Neural cell (in vitro differentiated cells): ENCODE data around the gene EHBP1. TPM values are rescaled to one million over a fixed set of nuclear protein-coding genes. Genes with fewer than 3 reads are reported as not detected.

Experiments
- H2AFZ ChIP-seq: fragments of 200-600, 300-800 bp; sonication (generic), shearing (Covaris generic); 2 replicates; pipeline ENCODE4 v1.6.0; 2014; ENCODE audit warnings: low read depth, mild to moderate bottlenecking, antibody characterized with exemption, low read length, moderate library complexity
- H3F3A ChIP-seq: fragments of 200-600 bp; shearing (Covaris generic); 2 replicates; pipeline ENCODE4 v1.6.1; 2016; ENCODE audit warnings: mild to moderate bottlenecking, moderate library complexity, mixed read lengths, antibody characterized with exemption, low read length; ENCODE audit not compliant: insufficient read depth, poor library complexity, severe bottlenecking
- H3K27ac ChIP-seq: fragments of 200-600, 300-800 bp; sonication (generic), shearing (Covaris generic); 2 replicates; pipeline ENCODE4 v1.5.1; 2014; ENCODE audit warnings: mild to moderate bottlenecking, low read length, moderate library complexity
- H3K27me3 ChIP-seq: fragments of 300-800, 200-600 bp; sonication (generic), shearing (Covaris generic); 2 replicates; pipeline ENCODE4 v1.6.0; 2014; ENCODE audit warnings: mild to moderate bottlenecking, low read depth, low read length, moderate library complexity; ENCODE audit not compliant: insufficient read depth
- H3K36me3 ChIP-seq: fragments of 300-800, 200-600 bp; sonication (generic), shearing (Covaris generic); 2 replicates; pipeline ENCODE4 v1.5.1; 2014; ENCODE audit warnings: mild to moderate bottlenecking, antibody characterized with exemption, low read length, moderate library complexity; ENCODE audit not compliant: insufficient read depth
- H3K4me2 ChIP-seq: fragments of 300-800, 200-600 bp; sonication (generic), shearing (Covaris generic); 2 replicates; pipeline ENCODE4 v1.6.0; 2014; ENCODE audit warnings: mild to moderate bottlenecking, low read length
- H3K4me3 ChIP-seq: fragments of 300-800, 200-600 bp; sonication (generic), shearing (Covaris generic); 2 replicates; pipeline ENCODE4 v1.5.1; 2014; ENCODE audit warnings: mild to moderate bottlenecking, low read length, moderate library complexity
- H3K79me2 ChIP-seq: fragments of 200-600 bp; shearing (Covaris generic); replicated peaks from 2 replicates; pipeline ENCODE4 v1.6.0; 2014; ENCODE audit warnings: mild to moderate bottlenecking, low read length, moderate library complexity; ENCODE audit not compliant: insufficient read depth
- H3K9ac ChIP-seq: fragments of 300-800, 200-600 bp; sonication (generic), shearing (Covaris generic); 2 replicates; pipeline ENCODE4 v1.6.1; 2016; ENCODE audit warnings: mild to moderate bottlenecking, low read length, mixed read lengths
- H3K9me2 ChIP-seq: fragments of 200-600 bp; shearing (Covaris generic); 2 replicates; pipeline ENCODE4 v1.6.1; 2016; ENCODE audit warnings: mild to moderate bottlenecking, low read length, mixed read lengths; ENCODE audit not compliant: insufficient read depth
- H3K9me3 ChIP-seq: fragments of 200-600, 300-800 bp; sonication (generic), shearing (Covaris generic); 2 replicates; pipeline ENCODE4 v1.6.1; 2016; ENCODE audit warnings: mild to moderate bottlenecking, mixed run types, low read length, moderate library complexity, mixed read lengths
- H4K20me1 ChIP-seq: fragments of 200-600 bp; shearing (Covaris generic); 2 replicates; pipeline ENCODE4 v1.6.1; 2016; ENCODE audit warnings: mild to moderate bottlenecking, mixed run types; ENCODE audit not compliant: insufficient read depth
- EP300 ChIP-seq: fragments of 450-650 bp; conservative IDR thresholded peaks from 2 replicates; pipeline ENCODE4 v1.6.1; 2014; ENCODE audit warnings: antibody characterized with exemption, mild to moderate bottlenecking, moderate library complexity; ENCODE audit not compliant: poor library complexity, severe bottlenecking
- EZH2 ChIP-seq: fragments of 200-600, 300-800 bp; shearing (Covaris generic), sonication (generic); IDR thresholded peaks from 2 replicates; pipeline ENCODE4 v1.6.1; 2014; ENCODE audit warnings: antibody characterized with exemption, low read length, borderline replicate concordance, mild to moderate bottlenecking; ENCODE audit not compliant: insufficient read depth, poor library complexity, severe bottlenecking
- MXI1 ChIP-seq: fragments of 450-650 bp; conservative IDR thresholded peaks from 2 replicates; pipeline ENCODE4 v1.6.1; 2014; ENCODE audit warnings: antibody characterized with exemption, mild to moderate bottlenecking; ENCODE audit not compliant: poor library complexity, severe bottlenecking
- POLR2AphosphoS5 ChIP-seq: IDR thresholded peaks from 2 replicates; pipeline ENCODE4 v1.6.1; 2012
- RAD21 ChIP-seq: fragments of 450-650 bp; conservative IDR thresholded peaks from 2 replicates; pipeline ENCODE4 v1.6.1; 2014; ENCODE audit warnings: antibody characterized with exemption, mild to moderate bottlenecking, moderate library complexity
- SMC3 ChIP-seq: fragments of 450-650 bp; conservative IDR thresholded peaks from 2 replicates; pipeline ENCODE4 v1.6.1; 2014; ENCODE audit warnings: antibody characterized with exemption, mild to moderate bottlenecking, moderate library complexity; ENCODE audit not compliant: poor library complexity
- TAF1 ChIP-seq: IDR thresholded peaks from 2 replicates; pipeline ENCODE4 v1.6.1; 2012; ENCODE audit warnings: low read depth
- polyA plus RNA-seq: library from polyadenylated mRNA; depleted of rRNA; stranded (reverse); fragments of >200 nt; gene quantifications from 2 replicates; pipeline ENCODE4 v1.2.3, GENCODE V29; 2014
- TF ChIP-seq, protein P1 (sequence below): IDR thresholded peaks from 2 replicates; pipeline ENCODE4 v1.6.1; 2012; ENCODE audit warnings: borderline replicate concordance
- TF ChIP-seq, protein P2 (sequence below): fragments of 450-650 bp; IDR thresholded peaks from 2 replicates; pipeline ENCODE4 v1.5.1; 2014; ENCODE audit warnings: antibody characterized with exemption, mild to moderate bottlenecking, moderate library complexity; ENCODE audit not compliant: poor library complexity, severe bottlenecking

The EHBP1 gene
- polyA plus RNA-seq, 1 donor from 2014 or later = 52.6 TPM

DNA sequence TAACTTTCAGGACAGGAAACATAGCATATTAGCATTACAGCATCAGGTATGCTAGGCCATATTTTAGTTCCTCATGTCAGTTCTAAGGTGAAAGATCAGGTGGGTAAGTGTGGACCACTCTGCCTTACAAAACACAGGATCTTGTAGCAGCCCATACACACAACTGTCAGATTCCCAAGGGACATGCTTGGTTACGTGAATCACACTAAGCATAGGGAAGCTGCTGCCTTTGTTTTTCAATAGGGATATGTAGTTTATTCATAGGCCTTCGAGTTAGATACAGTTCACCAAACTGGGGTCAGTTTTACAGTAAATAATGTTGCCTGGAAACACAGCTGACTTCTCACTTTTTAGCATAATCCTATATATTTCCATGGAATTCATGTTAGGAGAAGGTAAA is 229.0 kb downstream of the EHBP1 start:
- no peaks in the 10 kb centered on the region for H3K9me3 ChIP-seq

DNA sequence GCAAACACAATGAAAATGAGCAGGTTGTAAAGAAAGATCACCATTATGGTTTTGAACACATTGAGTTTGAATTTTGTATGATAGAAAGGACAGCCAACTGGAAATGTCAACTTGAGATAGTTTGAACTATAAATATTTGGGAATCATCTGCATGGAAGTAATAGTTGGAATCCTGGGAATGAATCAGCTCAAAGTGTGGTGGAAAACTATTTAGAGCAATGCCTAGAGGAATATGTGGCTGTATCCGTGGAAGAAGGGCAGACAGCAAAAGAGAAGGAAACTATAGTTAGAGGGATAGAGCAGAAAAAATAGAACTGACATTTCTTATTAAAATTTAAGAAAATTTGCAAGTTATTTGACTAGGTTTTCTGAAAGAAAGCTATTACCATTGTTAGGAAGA is 232.6 kb downstream of the EHBP1 start:
- Histone ChIP-seq H3K27ac (no peak overlapping the region), H3F3A (no peaks in the 10 kb centered on the region), H3K4me3 (no peak overlapping the region), H3K79me2 (no peaks in the 10 kb centered on the region), H3K9me3 (no peaks in the 10 kb centered on the region), H2AFZ (no peak overlapping the region), H4K20me1 (no peaks in the 10 kb centered on the region), H3K4me2 (no peak overlapping the region), H3K9ac (no peak overlapping the region), H3K36me3 (no peaks in the 10 kb centered on the region), H3K27me3 (no peaks in the 10 kb centered on the region), H3K9me2 (no peaks in the 10 kb centered on the region)
- TF ChIP-seq SMC3 (no peak), RAD21 (no peak), TAF1 (no peak), EZH2 (no peak), MXI1 (no peak), EP300 (no peak), POLR2AphosphoS5 (no peak)
- TF ChIP-seq, protein P1, sequence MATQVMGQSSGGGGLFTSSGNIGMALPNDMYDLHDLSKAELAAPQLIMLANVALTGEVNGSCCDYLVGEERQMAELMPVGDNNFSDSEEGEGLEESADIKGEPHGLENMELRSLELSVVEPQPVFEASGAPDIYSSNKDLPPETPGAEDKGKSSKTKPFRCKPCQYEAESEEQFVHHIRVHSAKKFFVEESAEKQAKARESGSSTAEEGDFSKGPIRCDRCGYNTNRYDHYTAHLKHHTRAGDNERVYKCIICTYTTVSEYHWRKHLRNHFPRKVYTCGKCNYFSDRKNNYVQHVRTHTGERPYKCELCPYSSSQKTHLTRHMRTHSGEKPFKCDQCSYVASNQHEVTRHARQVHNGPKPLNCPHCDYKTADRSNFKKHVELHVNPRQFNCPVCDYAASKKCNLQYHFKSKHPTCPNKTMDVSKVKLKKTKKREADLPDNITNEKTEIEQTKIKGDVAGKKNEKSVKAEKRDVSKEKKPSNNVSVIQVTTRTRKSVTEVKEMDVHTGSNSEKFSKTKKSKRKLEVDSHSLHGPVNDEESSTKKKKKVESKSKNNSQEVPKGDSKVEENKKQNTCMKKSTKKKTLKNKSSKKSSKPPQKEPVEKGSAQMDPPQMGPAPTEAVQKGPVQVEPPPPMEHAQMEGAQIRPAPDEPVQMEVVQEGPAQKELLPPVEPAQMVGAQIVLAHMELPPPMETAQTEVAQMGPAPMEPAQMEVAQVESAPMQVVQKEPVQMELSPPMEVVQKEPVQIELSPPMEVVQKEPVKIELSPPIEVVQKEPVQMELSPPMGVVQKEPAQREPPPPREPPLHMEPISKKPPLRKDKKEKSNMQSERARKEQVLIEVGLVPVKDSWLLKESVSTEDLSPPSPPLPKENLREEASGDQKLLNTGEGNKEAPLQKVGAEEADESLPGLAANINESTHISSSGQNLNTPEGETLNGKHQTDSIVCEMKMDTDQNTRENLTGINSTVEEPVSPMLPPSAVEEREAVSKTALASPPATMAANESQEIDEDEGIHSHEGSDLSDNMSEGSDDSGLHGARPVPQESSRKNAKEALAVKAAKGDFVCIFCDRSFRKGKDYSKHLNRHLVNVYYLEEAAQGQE = no peak
- TF ChIP-seq, protein P2, sequence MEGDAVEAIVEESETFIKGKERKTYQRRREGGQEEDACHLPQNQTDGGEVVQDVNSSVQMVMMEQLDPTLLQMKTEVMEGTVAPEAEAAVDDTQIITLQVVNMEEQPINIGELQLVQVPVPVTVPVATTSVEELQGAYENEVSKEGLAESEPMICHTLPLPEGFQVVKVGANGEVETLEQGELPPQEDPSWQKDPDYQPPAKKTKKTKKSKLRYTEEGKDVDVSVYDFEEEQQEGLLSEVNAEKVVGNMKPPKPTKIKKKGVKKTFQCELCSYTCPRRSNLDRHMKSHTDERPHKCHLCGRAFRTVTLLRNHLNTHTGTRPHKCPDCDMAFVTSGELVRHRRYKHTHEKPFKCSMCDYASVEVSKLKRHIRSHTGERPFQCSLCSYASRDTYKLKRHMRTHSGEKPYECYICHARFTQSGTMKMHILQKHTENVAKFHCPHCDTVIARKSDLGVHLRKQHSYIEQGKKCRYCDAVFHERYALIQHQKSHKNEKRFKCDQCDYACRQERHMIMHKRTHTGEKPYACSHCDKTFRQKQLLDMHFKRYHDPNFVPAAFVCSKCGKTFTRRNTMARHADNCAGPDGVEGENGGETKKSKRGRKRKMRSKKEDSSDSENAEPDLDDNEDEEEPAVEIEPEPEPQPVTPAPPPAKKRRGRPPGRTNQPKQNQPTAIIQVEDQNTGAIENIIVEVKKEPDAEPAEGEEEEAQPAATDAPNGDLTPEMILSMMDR = no peak

More for the DNA sequence above, 229.0 kb downstream of the EHBP1 start:
- no peak overlapping the region for H3K4me2 ChIP-seq
- no peaks in the 10 kb centered on the region for H3K9me2 ChIP-seq
- TF ChIP-seq RAD21 = no peak
- TF ChIP-seq POLR2AphosphoS5 = no peak
- TF ChIP-seq, protein P2 = no peak
- no peak for TF ChIP-seq EZH2
- H3K27ac ChIP-seq = no peak overlapping the region
- H3K79me2 ChIP-seq = no peaks in the 10 kb centered on the region
- no peaks in the 10 kb centered on the region for H4K20me1 ChIP-seq
- no peaks in the 10 kb centered on the region for H3K27me3 ChIP-seq
- H3K4me3 ChIP-seq = no peak overlapping the region
- no peak overlapping the region for H3K9ac ChIP-seq
- no peaks in the 10 kb centered on the region for H3F3A ChIP-seq
- no peaks in the 10 kb centered on the region for H3K36me3 ChIP-seq
- H2AFZ ChIP-seq = no peak overlapping the region
